HEK293 (cell line): Measurements from ENCODE around the gene E2F1.

Experiments
- PRDM1 ChIP-seq: fragments of 450-650 bp; formaldehyde crosslinking; IDR thresholded peaks from 2 replicates; pipeline ENCODE4; 2016; ENCODE audit warnings: missing biosample characterization, missing genetic modification characterization
- RBAK ChIP-seq: fragments of 450-650 bp; formaldehyde crosslinking; IDR thresholded peaks from 2 replicates; pipeline ENCODE4 v1.5.1; 2016; ENCODE audit warnings: missing biosample characterization, missing genetic modification characterization
- TCF7L2 ChIP-seq: IDR thresholded peaks from 2 replicates; pipeline ENCODE4 v1.6.1; 2011; ENCODE audit warnings: low read depth, mild to moderate bottlenecking, inconsistent platforms, low read length, moderate library complexity, borderline replicate concordance
- ZNF114 ChIP-seq: fragments of 450-650 bp; formaldehyde crosslinking; IDR thresholded peaks from 2 replicates; pipeline ENCODE4 v1.5.0; 2017; ENCODE audit warnings: missing biosample characterization, missing genetic modification characterization
- ZNF311 ChIP-seq: fragments of 450-650 bp; formaldehyde crosslinking; IDR thresholded peaks from 2 replicates; pipeline ENCODE4 v1.5.1; 2017; ENCODE audit warnings: missing biosample characterization, missing genetic modification characterization, borderline replicate concordance
- ZNF423 ChIP-seq: fragments of 450-650 bp; formaldehyde crosslinking; IDR thresholded peaks from 2 replicates; pipeline ENCODE4 v1.5.1; 2016; ENCODE audit warnings: missing biosample characterization, missing genetic modification characterization
- ZNF426 ChIP-seq: fragments of 450-650 bp; formaldehyde crosslinking; IDR thresholded peaks from 2 replicates; pipeline ENCODE4 v1.5.1; 2017; ENCODE audit warnings: missing biosample characterization, missing genetic modification characterization, mild to moderate bottlenecking, inconsistent platforms, moderate library complexity
- ZNF747 ChIP-seq: fragments of 450-650 bp; formaldehyde crosslinking; IDR thresholded peaks from 2 replicates; pipeline ENCODE4 v1.5.1; 2016; ENCODE audit warnings: missing biosample characterization, missing genetic modification characterization
- ZNF792 ChIP-seq: fragments of 450-650 bp; formaldehyde crosslinking; IDR thresholded peaks from 2 replicates; pipeline ENCODE4 v1.5.1; 2016; ENCODE audit warnings: missing biosample characterization, missing genetic modification characterization
- ZNF830 ChIP-seq: fragments of 450-650 bp; IDR thresholded peaks from 2 replicates; pipeline ENCODE4 v1.5.0; 2018; ENCODE audit warnings: missing biosample characterization, missing genetic modification characterization, low read depth, mild to moderate bottlenecking, moderate library complexity
- ZSCAN23 ChIP-seq: fragments of 450-650 bp; formaldehyde crosslinking; IDR thresholded peaks from 2 replicates; pipeline ENCODE4 v1.5.1; 2016; ENCODE audit warnings: missing biosample characterization, missing genetic modification characterization
- TF ChIP-seq, protein P1 (sequence below): fragments of 450-650 bp; formaldehyde crosslinking; IDR thresholded peaks from 2 replicates; pipeline ENCODE4 v1.5.1; 2016; ENCODE audit warnings: missing biosample characterization, missing genetic modification characterization
- TF ChIP-seq, protein P2 (sequence below): fragments of 450-650 bp; formaldehyde crosslinking; IDR thresholded peaks from 2 replicates; pipeline ENCODE4 v1.5.1; 2016; ENCODE audit warnings: missing biosample characterization, missing genetic modification characterization
- TF ChIP-seq, protein P3 (sequence below): sonication (generic); formaldehyde crosslinking; IDR thresholded peaks from 2 replicates; pipeline ENCODE4 v1.8.1; 2022; ENCODE audit warnings: mild to moderate bottlenecking, moderate library complexity, missing genetic modification reagents
- TF ChIP-seq, protein P4 (sequence below): fragments of 450-650 bp; IDR thresholded peaks from 2 replicates; pipeline ENCODE4 v1.5.1; 2018; ENCODE audit warnings: missing biosample characterization, mild to moderate bottlenecking, missing genetic modification characterization
- TF ChIP-seq, protein P5 (sequence below): fragments of 450-650 bp; formaldehyde crosslinking; IDR thresholded peaks from 2 replicates; pipeline ENCODE4 v1.5.1; 2017; ENCODE audit warnings: missing biosample characterization, missing genetic modification characterization
- TF ChIP-seq, protein P6 (sequence below): fragments of 450-650 bp; formaldehyde crosslinking; IDR thresholded peaks from 2 replicates; pipeline ENCODE4 v1.5.1; 2016; ENCODE audit warnings: missing biosample characterization, missing genetic modification characterization
- TF ChIP-seq, protein P7 (sequence below): fragments of 450-650 bp; formaldehyde crosslinking; conservative IDR thresholded peaks from 2 replicates; pipeline ENCODE4 v1.5.1; 2016; ENCODE audit warnings: low read depth, missing biosample characterization, missing genetic modification characterization
- TF ChIP-seq, protein P8 (sequence below): fragments of 450-650 bp; formaldehyde crosslinking; IDR thresholded peaks from 2 replicates; pipeline ENCODE4 v1.5.1; 2016; ENCODE audit warnings: missing biosample characterization, missing genetic modification characterization, borderline replicate concordance

E2F1 gene

DNA sequence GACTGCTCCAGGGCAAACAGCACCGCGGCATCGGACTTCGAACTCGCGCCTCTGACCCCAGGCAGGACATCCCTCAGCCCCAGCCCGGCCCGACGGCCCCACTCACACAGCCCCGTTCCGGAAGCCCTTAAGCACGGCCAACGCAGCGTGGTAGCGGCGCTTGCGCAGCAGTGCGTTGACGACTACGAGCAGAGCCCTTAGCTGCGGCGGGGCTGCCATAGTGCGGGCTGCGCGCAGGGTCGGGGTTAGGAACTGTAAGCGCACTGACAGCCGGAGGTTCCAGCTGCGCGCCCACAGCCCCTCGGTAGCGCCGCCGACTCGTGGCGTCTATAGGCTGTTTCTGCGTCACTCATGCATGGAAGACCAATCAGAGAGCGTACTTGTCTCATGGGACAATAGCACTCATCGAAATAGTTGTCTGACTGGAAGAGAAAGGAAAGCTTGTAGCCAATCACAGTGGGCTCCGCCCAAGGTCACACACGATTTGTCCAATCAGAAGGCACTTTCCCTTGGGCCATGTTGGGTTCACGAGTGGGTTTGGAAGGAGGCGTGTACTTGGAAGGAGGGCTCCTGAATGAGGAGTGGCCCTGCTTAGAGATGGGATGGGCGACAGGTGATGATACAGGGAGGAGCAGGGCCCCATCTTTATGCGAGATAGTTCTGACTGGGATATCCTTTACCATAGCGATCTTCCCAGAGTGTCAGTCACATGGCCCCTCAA lies 34.0 kb upstream of the E2F1 start, which contains the start of gene PXMP4 (continued):
- TF ChIP-seq, protein P1, sequence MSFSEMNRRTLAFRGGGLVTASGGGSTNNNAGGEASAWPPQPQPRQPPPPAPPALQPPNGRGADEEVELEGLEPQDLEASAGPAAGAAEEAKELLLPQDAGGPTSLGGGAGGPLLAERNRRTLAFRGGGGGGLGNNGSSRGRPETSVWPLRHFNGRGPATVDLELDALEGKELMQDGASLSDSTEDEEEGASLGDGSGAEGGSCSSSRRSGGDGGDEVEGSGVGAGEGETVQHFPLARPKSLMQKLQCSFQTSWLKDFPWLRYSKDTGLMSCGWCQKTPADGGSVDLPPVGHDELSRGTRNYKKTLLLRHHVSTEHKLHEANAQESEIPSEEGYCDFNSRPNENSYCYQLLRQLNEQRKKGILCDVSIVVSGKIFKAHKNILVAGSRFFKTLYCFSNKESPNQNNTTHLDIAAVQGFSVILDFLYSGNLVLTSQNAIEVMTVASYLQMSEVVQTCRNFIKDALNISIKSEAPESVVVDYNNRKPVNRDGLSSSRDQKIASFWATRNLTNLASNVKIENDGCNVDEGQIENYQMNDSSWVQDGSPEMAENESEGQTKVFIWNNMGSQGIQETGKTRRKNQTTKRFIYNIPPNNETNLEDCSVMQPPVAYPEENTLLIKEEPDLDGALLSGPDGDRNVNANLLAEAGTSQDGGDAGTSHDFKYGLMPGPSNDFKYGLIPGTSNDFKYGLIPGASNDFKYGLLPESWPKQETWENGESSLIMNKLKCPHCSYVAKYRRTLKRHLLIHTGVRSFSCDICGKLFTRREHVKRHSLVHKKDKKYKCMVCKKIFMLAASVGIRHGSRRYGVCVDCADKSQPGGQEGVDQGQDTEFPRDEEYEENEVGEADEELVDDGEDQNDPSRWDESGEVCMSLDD (tag by site-specific recombination), result no peak
- TF ChIP-seq, protein P2, sequence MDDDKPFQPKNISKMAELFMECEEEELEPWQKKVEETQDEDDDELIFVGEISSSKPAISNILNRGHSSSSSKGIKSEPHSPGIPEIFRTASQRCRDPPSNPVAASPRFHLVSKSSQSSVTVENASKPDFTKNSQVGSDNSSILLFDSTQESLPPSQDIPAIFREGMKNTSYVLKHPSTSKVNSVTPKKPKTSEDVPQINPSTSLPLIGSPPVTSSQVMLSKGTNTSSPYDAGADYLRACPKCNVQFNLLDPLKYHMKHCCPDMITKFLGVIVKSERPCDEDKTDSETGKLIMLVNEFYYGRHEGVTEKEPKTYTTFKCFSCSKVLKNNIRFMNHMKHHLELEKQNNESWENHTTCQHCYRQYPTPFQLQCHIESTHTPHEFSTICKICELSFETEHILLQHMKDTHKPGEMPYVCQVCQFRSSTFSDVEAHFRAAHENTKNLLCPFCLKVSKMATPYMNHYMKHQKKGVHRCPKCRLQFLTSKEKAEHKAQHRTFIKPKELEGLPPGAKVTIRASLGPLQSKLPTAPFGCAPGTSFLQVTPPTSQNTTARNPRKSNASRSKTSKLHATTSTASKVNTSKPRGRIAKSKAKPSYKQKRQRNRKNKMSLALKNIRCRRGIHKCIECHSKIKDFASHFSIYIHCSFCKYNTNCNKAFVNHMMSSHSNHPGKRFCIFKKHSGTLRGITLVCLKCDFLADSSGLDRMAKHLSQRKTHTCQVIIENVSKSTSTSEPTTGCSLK, result no peak
- no peak for TF ChIP-seq ZSCAN23
- TF ChIP-seq, protein P3, sequence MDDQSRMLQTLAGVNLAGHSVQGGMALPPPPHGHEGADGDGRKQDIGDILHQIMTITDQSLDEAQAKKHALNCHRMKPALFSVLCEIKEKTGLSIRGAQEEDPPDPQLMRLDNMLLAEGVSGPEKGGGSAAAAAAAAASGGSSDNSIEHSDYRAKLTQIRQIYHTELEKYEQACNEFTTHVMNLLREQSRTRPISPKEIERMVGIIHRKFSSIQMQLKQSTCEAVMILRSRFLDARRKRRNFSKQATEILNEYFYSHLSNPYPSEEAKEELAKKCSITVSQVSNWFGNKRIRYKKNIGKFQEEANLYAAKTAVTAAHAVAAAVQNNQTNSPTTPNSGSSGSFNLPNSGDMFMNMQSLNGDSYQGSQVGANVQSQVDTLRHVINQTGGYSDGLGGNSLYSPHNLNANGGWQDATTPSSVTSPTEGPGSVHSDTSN (CRISPR knock-in tag), result peak; percentile 92; the same call in 1 of the 2 replicates
- no peak for TF ChIP-seq RBAK
- TF ChIP-seq, protein P4, sequence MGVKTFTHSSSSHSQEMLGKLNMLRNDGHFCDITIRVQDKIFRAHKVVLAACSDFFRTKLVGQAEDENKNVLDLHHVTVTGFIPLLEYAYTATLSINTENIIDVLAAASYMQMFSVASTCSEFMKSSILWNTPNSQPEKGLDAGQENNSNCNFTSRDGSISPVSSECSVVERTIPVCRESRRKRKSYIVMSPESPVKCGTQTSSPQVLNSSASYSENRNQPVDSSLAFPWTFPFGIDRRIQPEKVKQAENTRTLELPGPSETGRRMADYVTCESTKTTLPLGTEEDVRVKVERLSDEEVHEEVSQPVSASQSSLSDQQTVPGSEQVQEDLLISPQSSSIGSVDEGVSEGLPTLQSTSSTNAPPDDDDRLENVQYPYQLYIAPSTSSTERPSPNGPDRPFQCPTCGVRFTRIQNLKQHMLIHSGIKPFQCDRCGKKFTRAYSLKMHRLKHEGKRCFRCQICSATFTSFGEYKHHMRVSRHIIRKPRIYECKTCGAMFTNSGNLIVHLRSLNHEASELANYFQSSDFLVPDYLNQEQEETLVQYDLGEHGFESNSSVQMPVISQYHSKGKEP (tag by site-specific recombination), result no peak
- TF ChIP-seq, protein P5, sequence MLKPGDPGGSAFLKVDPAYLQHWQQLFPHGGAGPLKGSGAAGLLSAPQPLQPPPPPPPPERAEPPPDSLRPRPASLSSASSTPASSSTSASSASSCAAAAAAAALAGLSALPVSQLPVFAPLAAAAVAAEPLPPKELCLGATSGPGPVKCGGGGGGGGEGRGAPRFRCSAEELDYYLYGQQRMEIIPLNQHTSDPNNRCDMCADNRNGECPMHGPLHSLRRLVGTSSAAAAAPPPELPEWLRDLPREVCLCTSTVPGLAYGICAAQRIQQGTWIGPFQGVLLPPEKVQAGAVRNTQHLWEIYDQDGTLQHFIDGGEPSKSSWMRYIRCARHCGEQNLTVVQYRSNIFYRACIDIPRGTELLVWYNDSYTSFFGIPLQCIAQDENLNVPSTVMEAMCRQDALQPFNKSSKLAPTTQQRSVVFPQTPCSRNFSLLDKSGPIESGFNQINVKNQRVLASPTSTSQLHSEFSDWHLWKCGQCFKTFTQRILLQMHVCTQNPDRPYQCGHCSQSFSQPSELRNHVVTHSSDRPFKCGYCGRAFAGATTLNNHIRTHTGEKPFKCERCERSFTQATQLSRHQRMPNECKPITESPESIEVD (tag by site-specific recombination), result no peak
- TF ChIP-seq TCF7L2, result no peak
- no peak for TF ChIP-seq ZNF792
- no peak for TF ChIP-seq PRDM1
- TF ChIP-seq, protein P6, sequence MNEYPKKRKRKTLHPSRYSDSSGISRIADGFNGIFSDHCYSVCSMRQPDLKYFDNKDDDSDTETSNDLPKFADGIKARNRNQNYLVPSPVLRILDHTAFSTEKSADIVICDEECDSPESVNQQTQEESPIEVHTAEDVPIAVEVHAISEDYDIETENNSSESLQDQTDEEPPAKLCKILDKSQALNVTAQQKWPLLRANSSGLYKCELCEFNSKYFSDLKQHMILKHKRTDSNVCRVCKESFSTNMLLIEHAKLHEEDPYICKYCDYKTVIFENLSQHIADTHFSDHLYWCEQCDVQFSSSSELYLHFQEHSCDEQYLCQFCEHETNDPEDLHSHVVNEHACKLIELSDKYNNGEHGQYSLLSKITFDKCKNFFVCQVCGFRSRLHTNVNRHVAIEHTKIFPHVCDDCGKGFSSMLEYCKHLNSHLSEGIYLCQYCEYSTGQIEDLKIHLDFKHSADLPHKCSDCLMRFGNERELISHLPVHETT (tag by site-specific recombination), result no peak
- no peak for TF ChIP-seq ZNF426 (tag by site-specific recombination)
- no peak for TF ChIP-seq ZNF311 (tag by site-specific recombination)
- no peak for TF ChIP-seq ZNF830 (tag by site-specific recombination)
- TF ChIP-seq, protein P7, sequence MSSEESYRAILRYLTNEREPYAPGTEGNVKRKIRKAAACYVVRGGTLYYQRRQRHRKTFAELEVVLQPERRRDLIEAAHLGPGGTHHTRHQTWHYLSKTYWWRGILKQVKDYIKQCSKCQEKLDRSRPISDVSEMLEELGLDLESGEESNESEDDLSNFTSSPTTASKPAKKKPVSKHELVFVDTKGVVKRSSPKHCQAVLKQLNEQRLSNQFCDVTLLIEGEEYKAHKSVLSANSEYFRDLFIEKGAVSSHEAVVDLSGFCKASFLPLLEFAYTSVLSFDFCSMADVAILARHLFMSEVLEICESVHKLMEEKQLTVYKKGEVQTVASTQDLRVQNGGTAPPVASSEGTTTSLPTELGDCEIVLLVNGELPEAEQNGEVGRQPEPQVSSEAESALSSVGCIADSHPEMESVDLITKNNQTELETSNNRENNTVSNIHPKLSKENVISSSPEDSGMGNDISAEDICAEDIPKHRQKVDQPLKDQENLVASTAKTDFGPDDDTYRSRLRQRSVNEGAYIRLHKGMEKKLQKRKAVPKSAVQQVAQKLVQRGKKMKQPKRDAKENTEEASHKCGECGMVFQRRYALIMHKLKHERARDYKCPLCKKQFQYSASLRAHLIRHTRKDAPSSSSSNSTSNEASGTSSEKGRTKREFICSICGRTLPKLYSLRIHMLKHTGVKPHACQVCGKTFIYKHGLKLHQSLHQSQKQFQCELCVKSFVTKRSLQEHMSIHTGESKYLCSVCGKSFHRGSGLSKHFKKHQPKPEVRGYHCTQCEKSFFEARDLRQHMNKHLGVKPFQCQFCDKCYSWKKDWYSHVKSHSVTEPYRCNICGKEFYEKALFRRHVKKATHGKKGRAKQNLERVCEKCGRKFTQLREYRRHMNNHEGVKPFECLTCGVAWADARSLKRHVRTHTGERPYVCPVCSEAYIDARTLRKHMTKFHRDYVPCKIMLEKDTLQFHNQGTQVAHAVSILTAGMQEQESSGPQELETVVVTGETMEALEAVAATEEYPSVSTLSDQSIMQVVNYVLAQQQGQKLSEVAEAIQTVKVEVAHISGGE (tag by site-specific recombination), result no peak
- no peak for TF ChIP-seq ZNF747 (tag by site-specific recombination)
- TF ChIP-seq, protein P8, sequence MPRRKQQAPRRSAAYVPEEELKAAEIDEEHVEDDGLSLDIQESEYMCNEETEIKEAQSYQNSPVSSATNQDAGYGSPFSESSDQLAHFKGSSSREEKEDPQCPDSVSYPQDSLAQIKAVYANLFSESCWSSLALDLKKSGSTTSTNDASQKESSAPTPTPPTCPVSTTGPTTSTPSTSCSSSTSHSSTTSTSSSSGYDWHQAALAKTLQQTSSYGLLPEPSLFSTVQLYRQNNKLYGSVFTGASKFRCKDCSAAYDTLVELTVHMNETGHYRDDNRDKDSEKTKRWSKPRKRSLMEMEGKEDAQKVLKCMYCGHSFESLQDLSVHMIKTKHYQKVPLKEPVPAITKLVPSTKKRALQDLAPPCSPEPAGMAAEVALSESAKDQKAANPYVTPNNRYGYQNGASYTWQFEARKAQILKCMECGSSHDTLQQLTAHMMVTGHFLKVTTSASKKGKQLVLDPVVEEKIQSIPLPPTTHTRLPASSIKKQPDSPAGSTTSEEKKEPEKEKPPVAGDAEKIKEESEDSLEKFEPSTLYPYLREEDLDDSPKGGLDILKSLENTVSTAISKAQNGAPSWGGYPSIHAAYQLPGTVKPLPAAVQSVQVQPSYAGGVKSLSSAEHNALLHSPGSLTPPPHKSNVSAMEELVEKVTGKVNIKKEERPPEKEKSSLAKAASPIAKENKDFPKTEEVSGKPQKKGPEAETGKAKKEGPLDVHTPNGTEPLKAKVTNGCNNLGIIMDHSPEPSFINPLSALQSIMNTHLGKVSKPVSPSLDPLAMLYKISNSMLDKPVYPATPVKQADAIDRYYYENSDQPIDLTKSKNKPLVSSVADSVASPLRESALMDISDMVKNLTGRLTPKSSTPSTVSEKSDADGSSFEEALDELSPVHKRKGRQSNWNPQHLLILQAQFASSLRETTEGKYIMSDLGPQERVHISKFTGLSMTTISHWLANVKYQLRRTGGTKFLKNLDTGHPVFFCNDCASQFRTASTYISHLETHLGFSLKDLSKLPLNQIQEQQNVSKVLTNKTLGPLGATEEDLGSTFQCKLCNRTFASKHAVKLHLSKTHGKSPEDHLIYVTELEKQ (tag by site-specific recombination), result no peak
- TF ChIP-seq ZNF423 (tag by site-specific recombination), result no peak
- TF ChIP-seq ZNF114, result no peak
